ENCODE measurements around the gene COMMD9. TPM values are rescaled to one million over a fixed set of nuclear protein-coding genes. Genes with fewer than 3 reads are reported as not detected.
"Not testable (repeated sequence)": the region's sequence is repeated elsewhere in the genome, so short reads cannot be mapped to it uniquely, and the experiment has no call there.

COMMD9 gene
- total and polyA plus RNA-seq, 2 of the 4 experiments (the other 2 are of a cell fraction) = 50.7 to 58.3 TPM

DNA sequence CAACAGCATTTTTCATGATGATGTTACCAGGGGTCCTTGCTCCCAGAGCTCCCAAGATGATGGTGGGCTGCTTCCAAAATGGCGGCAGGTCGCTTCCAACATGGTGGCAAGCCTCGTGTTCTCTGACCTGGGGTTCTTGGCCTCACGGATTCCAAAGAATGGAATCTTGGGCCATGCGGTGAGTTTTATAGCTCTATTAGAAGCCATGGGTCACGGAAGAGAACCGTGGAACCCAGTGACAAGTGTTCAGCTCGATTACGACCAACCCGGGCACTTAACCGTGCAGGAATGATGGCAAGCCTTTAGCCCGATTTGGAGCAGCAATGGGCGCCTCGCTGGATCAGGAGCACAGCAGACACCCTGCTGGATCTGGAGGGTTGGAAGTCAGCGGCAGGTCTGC is 35.7 kb upstream of the COMMD9 start:
- dilution Hi-C loops (cut with HindIII; ENCODE audit: low sequenced_read_pairs, unreplicated experiment) = not testable (repeated sequence)

More for the DNA sequence above, 35.7 kb upstream of the COMMD9 start:
- H2BK5ac ChIP-seq (ENCODE audit: low read depth, low read length, poor library complexity, severe bottlenecking); H3K23ac ChIP-seq (ENCODE audit: low read depth, low read length); H3K4ac ChIP-seq (ENCODE audit: low read depth, low read length); H2BK20ac ChIP-seq (ENCODE audit: low read depth, low read length); intact Hi-C loops (cut with micrococcal nuclease); H2AK5ac ChIP-seq (ENCODE audit: low read depth, low read length); H3K9me1 ChIP-seq (ENCODE audit: insufficient read depth, low read length); H2BK15ac ChIP-seq (ENCODE audit: low read depth, low read length); BruUV-seq (replicated peaks); H3K9ac ChIP-seq (ENCODE audit: low read depth, low read length); in situ Hi-C loops (cut with MboI; ENCODE audit: low sequenced_read_pairs); POLR2A ChIA-PET (ENCODE audit: unreplicated experiment); H4K8ac ChIP-seq (ENCODE audit: low read depth in 2 of 2, low read length in 2 of 2); H2AFZ ChIP-seq (replicated peaks; ENCODE audit: low read length, poor library complexity); H3K18ac ChIP-seq (ENCODE audit: low read depth, low read length); H3K9me3 ChIP-seq (ENCODE audit: control insufficient read depth, insufficient read depth, low read length); H3K4me2 ChIP-seq (ENCODE audit: low read depth, low read length); H2AK9ac ChIP-seq (replicated peaks; ENCODE audit: low read depth, low read length, poor library complexity); H3K79me1 ChIP-seq (ENCODE audit: low read depth in 1 of 2, low read length in 2 of 2); H3K4me1 ChIP-seq (ENCODE audit: control insufficient read depth, insufficient read depth, low read length); H3K36me3 ChIP-seq (ENCODE audit: control insufficient read depth, insufficient read depth, low read length); H3K14ac ChIP-seq (replicated peaks; ENCODE audit: low read depth, low read length); H3K56ac ChIP-seq (ENCODE audit: extremely low read depth, insufficient read depth, low read length); H3K4me3 ChIP-seq (ENCODE audit: insufficient read depth, low read depth, low read length); H4K20me1 ChIP-seq (ENCODE audit: insufficient read depth, low read length); H4K5ac ChIP-seq (ENCODE audit: low read depth, low read length); DNase-seq; H4K91ac ChIP-seq (ENCODE audit: insufficient read depth, low read depth, low read length); H3K27ac ChIP-seq (ENCODE audit: insufficient read depth, low read length); CTCF ChIA-PET; ATAC-seq (ENCODE audit: low read depth); H2BK120ac ChIP-seq (ENCODE audit: low read depth, low read length): not testable (repeated sequence)
- peaks cover 17% of the 10 kb centered on the region for H3K27me3 ChIP-seq (ENCODE audit: control insufficient read depth, insufficient read depth, low read length)
- WGBS, 2 experiments (ENCODE audit: extremely low coverage in 2 of 2, insufficient read length in 1 of 2) = 87% methylated on average over 11 of the region's 15 CpGs; no CpG with 5 or more reads in 1 of the 2 experiments
